HCT116 (cell line): ENCODE results near the gene PTGES2. TPM values are rescaled to one million over a fixed set of nuclear protein-coding genes. Genes with fewer than 3 reads are reported as not detected.

Experiments
- ATAC-seq: fragments of 200-7000 bp; cut with Tn5 transposase; 2 replicates; pipeline ENCODE4 v1.9.1; 2020; ENCODE audit warnings: mild to moderate bottlenecking, moderate library complexity
- BruUV-seq: library from RNA; stranded (reverse); fragments of 400-500 nt; replicated peaks from 2 replicates; lab custom pipeline; 2021; lab: Mats Ljungman, UMichigan
- CTCF ChIA-PET: fragments of 300-600 bp; sonication (Branson Sonifier 250); formaldehyde crosslinking; loops from one replicate; lab custom pipeline; 2021; ENCODE audit warnings: antibody characterized with exemption; lab: Charles Lee
- POLR2A ChIA-PET: fragments of 300-600, 350-600 bp; sonication (Branson Sonifier 250); formaldehyde crosslinking; loops from one replicate; lab custom pipeline; 2021; ENCODE audit warnings: antibody characterized with exemption; lab: Charles Lee
- RAD21 ChIA-PET, 2 experiments: fragments of 300-600 bp; sonication (Branson Sonifier 250); formaldehyde crosslinking; loops; one replicate each; lab custom pipeline; 2023; ENCODE audit warnings: low total read pairs in 2 of 2; ENCODE audit not compliant: uncharacterized antibody in 2 of 2, unreplicated experiment in 2 of 2, low non-redundant PET in 1 of 2; lab: Charles Lee
- DNase-seq: peaks from one replicate; pipeline ENCODE4 v3.0.0-alpha.2; 2010; ENCODE audit warnings: low read depth, low spot score
- H2AFZ ChIP-seq: fragments of 200-600 bp; shearing (Covaris generic), sonication (generic); 2 replicates; pipeline ENCODE4 v1.6.1; 2017; ENCODE audit warnings: low read depth, mixed run types, mixed read lengths, antibody characterized with exemption, low read length; ENCODE audit not compliant: poor library complexity, severe bottlenecking
- H3K27ac ChIP-seq: 2 replicates; pipeline ENCODE4 v1.5.1; 2012; ENCODE audit warnings: low read depth, low read length
- H3K27me3 ChIP-seq: fragments of 200-600 bp; sonication (generic); 2 replicates; pipeline ENCODE4 v1.6.1; 2016; ENCODE audit warnings: mixed run types, low read length, mixed read lengths; ENCODE audit not compliant: insufficient read depth
- H3K36me3 ChIP-seq, 2 experiments: fragments of 200-500 bp in 1 of 2; fragments of 200-600 bp in 1 of 2; sonication (Bioruptor generic) in 1 of 2; sonication (generic) in 1 of 2; 2 replicates each; pipeline versions ENCODE4 v1.5.1 to v1.6.1; 2014 to 2016; ENCODE audit warnings: low read length in 2 of 2, inconsistent platforms in 1 of 2, mixed read lengths in 1 of 2, mixed run types in 1 of 2; ENCODE audit not compliant: insufficient read depth in 2 of 2, control insufficient read depth in 1 of 2
- H3K4me1 ChIP-seq, 2 experiments: fragments of 200-600 bp in 1 of 2; sonication (generic) in 1 of 2; 2 replicates each; pipeline versions ENCODE4 v1.5.1 to v1.6.1; 2012 to 2017; ENCODE audit warnings: low read length in 2 of 2, inconsistent platforms in 1 of 2, mild to moderate bottlenecking in 1 of 2, mixed read lengths in 1 of 2, mixed run types in 1 of 2, moderate library complexity in 1 of 2; ENCODE audit not compliant: insufficient read depth in 2 of 2, control insufficient read depth in 1 of 2
- H3K4me2 ChIP-seq: fragments of 200-600 bp; sonication (generic); 2 replicates; pipeline ENCODE4 v1.6.1; 2017; ENCODE audit warnings: mixed run types, low read length, mixed read lengths
- H3K4me3 ChIP-seq, 2 experiments: fragments of 200-600 bp in 1 of 2; sonication (generic) in 1 of 2; replicated peaks in 1 of 2; 2 replicates each; pipeline ENCODE4 v1.5.1; 2011 to 2016; ENCODE audit warnings: low read length in 2 of 2, control low read depth in 1 of 2, low read depth in 1 of 2, mild to moderate bottlenecking in 1 of 2, mixed read lengths in 1 of 2, mixed run types in 1 of 2
- H3K79me2 ChIP-seq: fragments of 200-600 bp; sonication (generic); 2 replicates; pipeline ENCODE4 v1.6.1; 2017; ENCODE audit warnings: mild to moderate bottlenecking, mixed run types, low read length, moderate library complexity, mixed read lengths; ENCODE audit not compliant: insufficient read depth
- H3K9ac ChIP-seq: fragments of 200-600 bp; sonication (generic); 2 replicates; pipeline ENCODE4 v1.6.1; 2016; ENCODE audit warnings: low read length, mixed read lengths
- H3K9me2 ChIP-seq: fragments of 200-600 bp; sonication (generic), shearing (Covaris generic); 2 replicates; pipeline ENCODE4 v1.6.1; 2017; ENCODE audit warnings: mixed run types, mild to moderate bottlenecking, moderate library complexity; ENCODE audit not compliant: insufficient read depth
- H3K9me3 ChIP-seq, 2 experiments: fragments of 200-500 bp in 1 of 2; fragments of 200-600 bp in 1 of 2; sonication (Bioruptor generic) in 1 of 2; sonication (generic) in 1 of 2; 2 replicates each; pipeline ENCODE4 v1.6.1; 2014 to 2017; ENCODE audit warnings: low read length in 2 of 2, mixed read lengths in 2 of 2, inconsistent platforms in 1 of 2, low read depth in 1 of 2, mild to moderate bottlenecking in 1 of 2, mixed run types in 1 of 2, moderate library complexity in 1 of 2; ENCODE audit not compliant: control insufficient read depth in 1 of 2, insufficient read depth in 1 of 2
- H4K20me1 ChIP-seq: fragments of 200-600 bp; sonication (generic), shearing (Covaris generic); 2 replicates; pipeline ENCODE4 v1.6.1; 2017; ENCODE audit warnings: mixed run types, mild to moderate bottlenecking, moderate library complexity; ENCODE audit not compliant: insufficient read depth
- CBX3 ChIP-seq: IDR thresholded peaks from 2 replicates; pipeline ENCODE4 v1.6.1; 2012; ENCODE audit warnings: low read depth
- CTCF ChIP-seq, 3 experiments: fragments of 200-600 bp in 1 of 3; sonication (generic) in 1 of 3; IDR thresholded peaks in 2 of 3; conservative IDR thresholded peaks in 1 of 3; 2 replicates each; pipeline ENCODE4 v1.5.1; 2012 to 2017; ENCODE audit warnings: low read depth in 2 of 3, low read length in 2 of 3, antibody characterized with exemption in 1 of 3, borderline replicate concordance in 1 of 3, control low read depth in 1 of 3, mild to moderate bottlenecking in 1 of 3, mixed read lengths in 1 of 3, mixed run types in 1 of 3, moderate library complexity in 1 of 3; ENCODE audit not compliant: insufficient read depth in 1 of 3
- EZH2phosphoT487 ChIP-seq: fragments of 200-600 bp; IDR thresholded peaks from 2 replicates; pipeline ENCODE4 v1.6.1; 2018; ENCODE audit warnings: antibody characterized with exemption, borderline replicate concordance
- FOSL1 ChIP-seq: IDR thresholded peaks from 2 replicates; pipeline ENCODE4 v1.6.1; 2012; ENCODE audit warnings: low read depth
- JUND ChIP-seq: IDR thresholded peaks from 2 replicates; pipeline ENCODE4 v1.6.1; 2012
- POLR2A ChIP-seq: IDR thresholded peaks from 2 replicates; pipeline ENCODE4 v1.7.0; 2011; ENCODE audit warnings: borderline replicate concordance; ENCODE audit not compliant: insufficient read depth, insufficient read length; ENCODE audit errors: extremely low read depth
- POLR2AphosphoS5 ChIP-seq: IDR thresholded peaks from 2 replicates; pipeline ENCODE4 v1.6.1; 2011; ENCODE audit warnings: mild to moderate bottlenecking, low read depth, low read length, moderate library complexity
- RAD21 ChIP-seq: IDR thresholded peaks from 2 replicates; pipeline ENCODE4 v1.6.1; 2012; ENCODE audit warnings: low read depth, mild to moderate bottlenecking
- SIN3A ChIP-seq: IDR thresholded peaks from 2 replicates; pipeline ENCODE4 v1.6.1; 2012; ENCODE audit warnings: low read depth
- SP1 ChIP-seq: IDR thresholded peaks from 2 replicates; pipeline ENCODE4 v1.6.1; 2012; ENCODE audit warnings: low read depth
- SRF ChIP-seq: IDR thresholded peaks from 2 replicates; pipeline ENCODE4 v1.6.1; 2012; ENCODE audit warnings: low read depth
- TCF7L2 ChIP-seq: IDR thresholded peaks from 2 replicates; pipeline ENCODE4 v1.7.0; 2011; ENCODE audit warnings: borderline replicate concordance, inconsistent platforms; ENCODE audit not compliant: insufficient read depth, insufficient read length; ENCODE audit errors: extremely low read depth
- YY1 ChIP-seq: IDR thresholded peaks from 2 replicates; pipeline ENCODE4 v1.6.1; 2011; ENCODE audit warnings: low read length, low read depth, moderate library complexity, mild to moderate bottlenecking; ENCODE audit not compliant: insufficient replicate concordance; ENCODE audit errors: extremely low read depth
- ZNF274 ChIP-seq: fragments of 200-500 bp; sonication (Bioruptor generic); IDR thresholded peaks from 2 replicates; pipeline ENCODE4 v1.6.1; 2014; ENCODE audit warnings: mild to moderate bottlenecking, low read depth, low read length, inconsistent platforms
- intact Hi-C: fragments of 100-400 bp; cut with micrococcal nuclease; formaldehyde crosslinking; loops from 2 replicates; pipeline ENCODE4 v1.10.0; 2022
- total RNA-seq: library from RNA; stranded (reverse); gene quantifications from one replicate; pipeline ENCODE4 v1.2.1, GENCODE V29; 2021; ENCODE audit not compliant: unreplicated experiment
- TF ChIP-seq, protein P1 (sequence below): IDR thresholded peaks from 2 replicates; pipeline ENCODE4 v1.6.1; 2012
- TF ChIP-seq, protein P2 (sequence below): IDR thresholded peaks from 2 replicates; pipeline ENCODE4 v1.6.1; 2011; ENCODE audit warnings: mild to moderate bottlenecking, low read length, moderate library complexity; ENCODE audit not compliant: insufficient replicate concordance; ENCODE audit errors: extremely low read depth
- TF ChIP-seq, protein P3 (sequence below): IDR thresholded peaks from 2 replicates; pipeline ENCODE4 v1.6.1; 2012

Gene PTGES2
- total RNA-seq, 1 experiment from 2014 or later, result 148 TPM

- Histone ChIP-seq H3K9me3 (no peaks in the 10 kb centered on the region), H3K79me2 (peaks cover 34% of the 10 kb centered on the region), H4K20me1 (no peaks in the 10 kb centered on the region; the same call in 1 of the 2 replicates), H2AFZ (no peak overlapping the region), H3K4me3 (no peak overlapping the region), H3K4me1 (peaks cover 10 to 18% of the 10 kb centered on the region in 2 experiments), H3K9me2 (no peaks in the 10 kb centered on the region), H3K36me3 (peaks cover 12 to 38% of the 10 kb centered on the region in 2 experiments), H3K9ac (no peak overlapping the region), H3K27me3 (no peaks in the 10 kb centered on the region), H3K4me2 (no peak overlapping the region), H3K27ac (no peak overlapping the region)
- ChIA-PET CTCF (no interaction called here), RAD21 (no interaction called here), POLR2A (interaction anchor here (0.6 kb wide), 1 partner anchor 154 kb away, joined by 4 read pairs; no protein-coding TSS in a partner anchor)
- intact Hi-C loops, result no loop called here
- DNase-seq, result no peak
- BruUV-seq, result no TSS peak
- ATAC-seq, result no peak
- TF ChIP-seq RAD21 (no peak), EZH2phosphoT487 (no peak), YY1 (no peak), SIN3A (no peak), POLR2AphosphoS5 (no peak), SRF (no peak), ZNF274 (no peak), CTCF (IDR thresholded peaks at IDR 0.05 in 2 of 3, conservative IDR thresholded peaks at IDR 0.05 in 1 of 3; ENCODE audit: borderline replicate concordance in 1 of 3, insufficient read depth in 1 of 3, low read depth in 2 of 3, low read length in 2 of 3) (no peak), POLR2A (no peak), CBX3 (no peak), FOSL1 (no peak), JUND (no peak), TCF7L2 (no peak), SP1 (no peak)
- TF ChIP-seq, protein P1, sequence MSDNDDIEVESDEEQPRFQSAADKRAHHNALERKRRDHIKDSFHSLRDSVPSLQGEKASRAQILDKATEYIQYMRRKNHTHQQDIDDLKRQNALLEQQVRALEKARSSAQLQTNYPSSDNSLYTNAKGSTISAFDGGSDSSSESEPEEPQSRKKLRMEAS, result no peak
- TF ChIP-seq, protein P2, sequence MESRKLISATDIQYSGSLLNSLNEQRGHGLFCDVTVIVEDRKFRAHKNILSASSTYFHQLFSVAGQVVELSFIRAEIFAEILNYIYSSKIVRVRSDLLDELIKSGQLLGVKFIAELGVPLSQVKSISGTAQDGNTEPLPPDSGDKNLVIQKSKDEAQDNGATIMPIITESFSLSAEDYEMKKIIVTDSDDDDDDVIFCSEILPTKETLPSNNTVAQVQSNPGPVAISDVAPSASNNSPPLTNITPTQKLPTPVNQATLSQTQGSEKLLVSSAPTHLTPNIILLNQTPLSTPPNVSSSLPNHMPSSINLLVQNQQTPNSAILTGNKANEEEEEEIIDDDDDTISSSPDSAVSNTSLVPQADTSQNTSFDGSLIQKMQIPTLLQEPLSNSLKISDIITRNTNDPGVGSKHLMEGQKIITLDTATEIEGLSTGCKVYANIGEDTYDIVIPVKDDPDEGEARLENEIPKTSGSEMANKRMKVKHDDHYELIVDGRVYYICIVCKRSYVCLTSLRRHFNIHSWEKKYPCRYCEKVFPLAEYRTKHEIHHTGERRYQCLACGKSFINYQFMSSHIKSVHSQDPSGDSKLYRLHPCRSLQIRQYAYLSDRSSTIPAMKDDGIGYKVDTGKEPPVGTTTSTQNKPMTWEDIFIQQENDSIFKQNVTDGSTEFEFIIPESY, result no peak
- TF ChIP-seq, protein P3, sequence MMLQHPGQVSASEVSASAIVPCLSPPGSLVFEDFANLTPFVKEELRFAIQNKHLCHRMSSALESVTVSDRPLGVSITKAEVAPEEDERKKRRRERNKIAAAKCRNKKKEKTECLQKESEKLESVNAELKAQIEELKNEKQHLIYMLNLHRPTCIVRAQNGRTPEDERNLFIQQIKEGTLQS, result no peak
- TF ChIP-seq, all 23 proteins: peak for 0
Observed at GRCh38 chr9:128102861-128103588, 24.5 kb downstream of the PTGES2 start.
